ENCODE measurements around the gene FCRL6. TPM values are rescaled to one million over a fixed set of nuclear protein-coding genes. Genes with fewer than 3 reads are reported as not detected.

FCRL6 gene
- total and polyA plus RNA-seq, 7 donors: 0.20 to 0.39 (median 0.26) TPM; not detected in 3

DNA sequence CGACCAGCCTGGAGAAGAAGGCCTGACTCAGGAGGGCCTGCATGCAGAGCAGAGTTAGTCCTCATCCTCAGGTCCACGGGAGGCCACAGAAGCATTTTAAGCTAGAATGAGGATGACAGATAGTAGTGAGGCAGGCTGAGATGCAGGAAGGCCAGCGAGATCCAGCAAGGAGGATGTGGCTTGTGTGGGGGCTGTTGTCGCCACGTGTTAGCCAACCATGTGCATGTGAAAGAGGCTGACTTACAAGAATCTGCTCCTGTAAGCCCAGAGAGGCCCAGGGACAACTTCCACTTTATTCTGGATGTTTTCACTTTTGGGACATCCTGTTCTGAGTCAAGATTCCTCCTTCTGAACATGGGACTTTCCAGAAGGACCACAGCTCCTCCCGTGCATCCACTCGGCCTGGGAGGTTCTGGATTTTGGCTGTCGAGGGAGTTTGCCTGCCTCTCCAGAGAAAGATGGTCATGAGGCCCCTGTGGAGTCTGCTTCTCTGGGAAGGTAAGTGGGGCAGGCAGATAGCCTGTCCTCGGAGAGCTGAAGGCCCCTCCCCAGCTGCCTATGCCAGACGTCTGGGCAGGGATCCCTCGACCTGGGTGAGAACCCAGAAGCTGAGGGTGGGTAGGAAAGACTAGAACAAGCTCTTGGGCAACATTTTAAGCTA is 24.4 kb downstream of the FCRL6 start, which contains the start of gene SLAMF8:
SLAMF8 (plus strand) TSS at position 433 of the 661 bp plus-strand sequence; CDS start at position 459, 26 bp downstream.
- Histone ChIP-seq H3K4me1 (peaks cover 8% of the 10 kb centered on the region), H3K27me3 (ENCODE audit: insufficient read depth in 3 of 3, low read length in 2 of 3) (peaks cover 0 to under 1% (median 0%) of the 10 kb centered on the region in 3 donors), H3K9me3 (no peaks in the 10 kb centered on the region), H3K36me3 (ENCODE audit: insufficient read depth in 1 of 2, low read depth in 1 of 2) (no peaks in the 10 kb centered on the region), H3K4me3 (peak within 1 kb of the TSS; percentile 2), H3K27ac (no peak within 1 kb of the TSS)
- intact Hi-C loops (cut with DNase I): no loop called here
- no peak for TF ChIP-seq CTCF (IDR thresholded peaks at IDR 0.05)
- DNase-seq (peak in 1 of 2 donors; percentile 23), ATAC-seq (no peak)
- WGBS, 3 donors: 66 to 71% (median 70%) methylated on average over 11 of the region's 11 CpGs

DNA sequence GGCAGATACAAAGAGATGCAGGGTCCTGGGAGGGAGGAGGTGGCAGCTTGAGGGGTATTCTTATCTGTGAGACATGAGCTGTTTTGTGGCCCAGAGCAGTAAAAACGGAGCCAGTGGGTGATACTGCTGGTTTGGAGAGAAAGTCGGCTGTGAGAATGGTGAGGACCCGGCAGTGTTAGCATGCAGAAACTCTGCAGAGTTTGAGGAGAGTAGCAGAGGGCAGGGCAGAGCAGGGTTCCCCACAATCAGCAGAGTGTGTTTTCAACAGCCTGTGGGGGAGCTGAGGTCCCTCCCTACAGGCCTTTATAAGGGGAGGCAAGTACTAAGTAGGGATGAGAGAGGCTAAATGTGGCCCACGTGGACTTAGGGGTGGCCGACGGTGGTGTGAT is 24.9 kb downstream of the FCRL6 start:
- 89 to 93% (median 90%) methylated on average over 6 of the region's 6 CpGs for WGBS, 3 donors
- DNase-seq (no peak), ATAC-seq (no peak)
- Histone ChIP-seq H3K36me3 (ENCODE audit: insufficient read depth in 1 of 2, low read depth in 1 of 2) (no peaks in the 10 kb centered on the region), H3K4me3 (peak overlapping the region; percentile 2), H3K27ac (no peak overlapping the region), H3K27me3 (ENCODE audit: insufficient read depth in 3 of 3, low read length in 2 of 3) (no peaks in the 10 kb centered on the region), H3K4me1 (peaks cover 8% of the 10 kb centered on the region), H3K9me3 (no peaks in the 10 kb centered on the region)
- intact Hi-C loops (cut with DNase I): no loop called here
- TF ChIP-seq CTCF (IDR thresholded peaks at IDR 0.05): no peak

- 95 to 98% (median 97%) methylated on average over 3 of the region's 3 CpGs for WGBS, 3 donors
- intact Hi-C loops (cut with DNase I): no loop called here
- no peaks in the 10 kb centered on the region for H3K27me3 ChIP-seq (ENCODE audit: insufficient read depth in 3 of 3, low read length in 2 of 3)
- TF ChIP-seq CTCF (IDR thresholded peaks at IDR 0.05): no peak
- peaks cover 8% of the 10 kb centered on the region for H3K4me1 ChIP-seq
- H3K9me3 ChIP-seq: no peaks in the 10 kb centered on the region
- no peak overlapping the region for H3K27ac ChIP-seq
- H3K36me3 ChIP-seq (ENCODE audit: insufficient read depth in 1 of 2, low read depth in 1 of 2): no peaks in the 10 kb centered on the region
- DNase-seq (no peak), ATAC-seq (no peak)
- no peak overlapping the region for H3K4me3 ChIP-seq
Measured at GRCh38 chr1:159827549-159827948, 25.4 kb downstream of the FCRL6 start.

- peaks cover 8% of the 10 kb centered on the region for H3K4me1 ChIP-seq
- H3K4me3 ChIP-seq: no peak overlapping the region
- ATAC-seq (no peak), DNase-seq (no peak)
- no peak overlapping the region for H3K27ac ChIP-seq
- no peaks in the 10 kb centered on the region for H3K27me3 ChIP-seq (ENCODE audit: insufficient read depth in 3 of 3, low read length in 2 of 3)
- intact Hi-C loops (cut with DNase I): no loop called here
- H3K36me3 ChIP-seq (ENCODE audit: insufficient read depth in 1 of 2, low read depth in 1 of 2): no peaks in the 10 kb centered on the region
- no peak for TF ChIP-seq CTCF (IDR thresholded peaks at IDR 0.05)
- no peaks in the 10 kb centered on the region for H3K9me3 ChIP-seq
- 84 to 97% (median 96%) methylated on average over 3 of the region's 3 CpGs for WGBS, 3 donors
Measured at GRCh38 chr1:159828176-159828575, 26.0 kb downstream of the FCRL6 start.

Measured in psoas muscle (tissue), 8 donors.